Measurements from ENCODE around the gene PIAS4.

Gene PIAS4

GRCh38 chr19:4023600-4024398, 16.3 kb downstream of the PIAS4 start:
- no peak for DNase-seq (ENCODE audit: low read depth)

- no peak for DNase-seq (ENCODE audit: low read depth)
These were observed 17.8 kb downstream of the PIAS4 start for GRCh38 chr19:4025317-4025716.

DNA sequence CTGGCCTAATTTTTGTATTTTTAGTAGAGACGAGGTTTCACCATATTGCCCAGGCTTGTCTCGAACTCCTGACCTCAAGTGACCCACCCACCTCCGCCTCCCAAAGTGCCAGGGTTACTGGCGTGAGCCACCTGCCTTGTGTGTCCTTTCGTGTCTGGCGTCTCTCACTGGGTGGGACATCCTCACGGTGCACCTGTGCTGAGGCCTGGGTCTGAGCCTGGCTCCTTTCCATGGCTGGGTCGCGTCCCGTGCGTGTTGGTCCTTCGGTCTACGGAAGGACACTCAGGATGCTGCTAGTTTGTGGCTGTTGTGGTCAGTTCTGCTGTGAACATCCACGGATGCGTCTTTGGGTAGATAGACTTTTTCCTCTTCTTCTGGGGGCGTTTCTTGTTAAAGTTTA, 19.6 kb downstream of the PIAS4 start:
- no peak for DNase-seq (ENCODE audit: low read depth)

- DNase-seq (ENCODE audit: low read depth) = no peak
These were observed 21.1 kb downstream of the PIAS4 start for GRCh38 chr19:4028334-4029246.

DNA sequence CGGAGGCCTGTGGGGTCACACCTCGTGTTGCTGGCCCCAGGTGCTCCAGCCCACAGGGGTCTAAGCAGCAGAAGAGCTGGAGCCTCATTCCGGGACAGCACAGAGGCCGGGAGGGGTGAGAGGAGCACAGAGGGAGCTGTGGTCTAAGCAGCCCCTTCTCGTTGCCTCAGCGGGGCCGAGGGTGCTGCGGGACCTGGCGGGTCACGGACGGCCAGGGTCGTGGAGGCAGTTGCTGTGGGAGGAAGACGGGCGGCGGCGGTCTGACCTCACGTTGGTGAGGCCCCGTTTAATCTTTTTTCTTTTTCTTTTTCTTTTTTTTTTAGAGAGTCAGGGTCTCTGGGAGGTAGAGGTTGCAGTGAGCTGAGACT, 21.7 kb downstream of the PIAS4 start:
- DNase-seq (ENCODE audit: low read depth) = no peak

- no peak for DNase-seq (ENCODE audit: low read depth)
These were observed 23.0 kb downstream of the PIAS4 start for GRCh38 chr19:4030552-4030951.

- DNase-seq (ENCODE audit: low read depth) = no peak
These were observed 23.4 kb downstream of the PIAS4 start for GRCh38 chr19:4030981-4031380.

GRCh38 chr19:4031420-4031819, 23.9 kb downstream of the PIAS4 start:
- DNase-seq (ENCODE audit: low read depth) = no peak

- no peak for DNase-seq (ENCODE audit: low read depth)
These were observed 24.9 kb downstream of the PIAS4 start for GRCh38 chr19:4032436-4032835.

DNA sequence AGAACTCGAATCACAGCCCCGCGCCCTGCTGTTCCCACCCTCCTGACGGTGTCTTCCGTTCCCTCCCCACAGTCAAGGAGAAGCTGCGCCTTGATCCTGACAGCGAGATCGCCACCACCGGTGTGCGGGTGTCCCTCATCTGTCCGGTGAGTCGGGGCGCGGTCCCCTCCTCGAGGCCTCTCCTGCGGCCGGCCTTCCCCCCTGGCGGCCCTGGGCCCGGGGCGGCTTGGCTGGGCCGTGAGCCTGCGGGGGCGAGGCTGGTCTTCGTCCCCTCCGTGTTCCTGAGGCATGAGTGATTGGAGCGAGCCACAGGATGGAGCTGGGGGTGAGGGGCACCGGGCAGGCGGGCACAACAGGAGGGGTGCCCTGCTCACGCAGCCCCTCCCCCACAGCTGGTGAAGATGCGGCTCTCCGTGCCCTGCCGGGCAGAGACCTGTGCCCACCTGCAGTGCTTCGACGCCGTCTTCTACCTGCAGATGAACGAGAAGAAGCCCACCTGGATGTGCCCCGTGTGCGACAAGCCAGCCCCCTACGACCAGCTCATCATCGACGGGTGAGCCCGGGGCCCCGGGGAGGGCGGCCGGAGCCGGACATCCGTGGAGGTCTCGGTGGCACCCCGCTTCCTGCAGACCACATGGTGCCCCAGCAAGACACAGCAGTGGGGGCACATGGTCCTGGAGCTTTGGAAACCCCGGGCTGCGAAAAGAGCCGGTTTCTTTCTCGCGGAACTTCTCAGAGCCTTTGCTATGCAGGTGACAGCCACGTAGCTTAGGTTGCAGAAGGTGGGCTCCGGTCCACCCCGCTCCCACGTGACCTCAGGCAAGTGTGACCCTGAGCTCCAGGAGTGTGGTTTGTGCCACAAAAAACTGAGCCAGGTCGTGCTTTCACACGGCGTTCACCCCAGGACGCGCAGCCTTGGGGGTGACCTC, 25.8 kb downstream of the PIAS4 start:
- no peak for DNase-seq (ENCODE audit: low read depth)

DNA sequence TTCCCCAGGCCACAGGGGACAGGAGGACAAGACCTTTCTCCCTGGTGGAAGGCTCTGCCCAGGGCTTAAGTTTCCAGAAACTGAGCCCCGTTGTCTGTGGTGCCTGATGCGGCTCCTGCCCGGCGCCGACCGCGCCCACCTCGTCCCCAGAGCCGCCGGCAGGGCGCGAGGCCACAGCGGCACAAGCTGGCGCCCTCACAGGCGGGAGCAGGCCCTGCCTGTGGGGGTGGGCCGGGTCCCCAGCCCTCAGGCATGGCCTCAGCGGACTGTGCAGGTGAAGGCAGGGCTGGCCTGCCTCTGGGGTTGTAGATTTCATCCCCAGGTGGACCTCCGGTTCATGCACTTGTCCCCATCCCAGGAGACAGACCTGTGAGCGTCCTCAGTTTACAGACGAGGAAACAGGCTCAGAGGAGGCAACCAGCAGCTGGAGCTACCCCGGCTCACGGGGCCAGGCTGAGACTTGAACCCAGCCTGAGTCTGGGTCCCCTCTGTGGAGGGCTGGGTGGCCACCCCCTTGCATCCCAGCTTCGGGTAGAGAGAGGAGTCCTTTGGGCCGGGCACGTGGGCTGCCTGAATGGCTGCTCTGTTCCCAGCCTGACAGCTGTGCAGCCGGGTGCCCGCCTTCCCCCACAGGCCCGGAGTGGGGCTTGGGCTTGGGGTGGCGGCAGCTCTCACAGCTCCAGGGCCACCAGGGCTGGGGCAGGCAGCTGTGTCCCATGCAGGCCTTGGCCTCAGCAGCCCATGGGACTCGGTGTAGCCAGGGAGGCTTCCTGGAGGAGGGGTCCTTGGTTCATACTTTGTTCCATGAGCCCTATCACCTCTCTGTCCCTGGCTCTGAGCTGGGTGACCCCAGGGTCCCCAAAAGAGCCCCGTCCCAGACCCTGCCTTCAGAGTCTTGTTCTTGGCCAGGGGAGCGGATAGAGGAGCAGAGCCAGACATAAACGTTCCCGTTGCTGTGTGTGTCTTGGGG, 26.8 kb downstream of the PIAS4 start:
- no peak for DNase-seq (ENCODE audit: low read depth)

DNA sequence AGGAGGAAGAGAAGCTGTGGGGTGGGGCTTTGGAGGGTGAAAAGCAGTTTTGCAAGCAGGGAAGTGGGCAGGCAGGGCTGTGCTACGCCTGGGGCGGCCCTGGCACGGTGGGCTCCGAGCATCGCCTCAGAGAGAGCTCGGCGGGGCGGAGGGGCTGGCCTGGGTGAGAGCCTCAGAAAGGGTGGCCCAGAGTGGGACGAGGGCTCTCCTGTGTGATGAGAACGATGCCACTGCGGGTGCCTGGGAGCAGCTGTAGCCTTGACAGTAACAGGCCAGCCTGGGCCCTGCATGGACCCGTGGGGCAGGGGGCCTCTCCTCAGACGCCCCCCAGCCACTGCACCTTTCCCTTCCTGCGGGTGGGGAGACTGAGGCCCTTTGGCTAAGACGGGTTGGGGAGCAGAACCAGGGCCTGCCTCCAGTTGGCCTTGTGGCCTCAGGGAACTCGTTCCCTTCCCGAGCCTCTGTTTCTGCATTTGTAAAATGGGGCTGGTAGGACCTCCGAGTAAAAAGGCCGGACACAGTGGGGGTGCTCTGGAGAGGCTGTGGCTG, 27.6 kb downstream of the PIAS4 start:
- DNase-seq (ENCODE audit: low read depth) = no peak

DNA sequence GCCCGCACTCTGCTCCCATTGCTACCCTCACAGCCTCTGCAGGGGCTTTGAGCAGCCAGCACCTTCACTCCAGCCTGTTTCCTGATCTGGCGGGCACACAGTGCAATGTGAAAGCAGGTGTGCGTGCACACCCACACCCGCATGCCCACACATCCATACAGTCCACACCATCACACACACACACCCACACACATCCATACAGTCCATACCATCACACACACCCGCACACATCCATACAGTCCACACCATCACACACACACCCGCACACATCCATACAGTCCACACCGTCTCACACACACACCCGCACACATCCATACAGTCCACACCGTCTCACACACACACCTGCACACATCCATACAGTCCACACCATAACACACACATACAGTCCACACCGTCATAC, 28.0 kb downstream of the PIAS4 start:
- DNase-seq (ENCODE audit: low read depth) = no peak

DNA sequence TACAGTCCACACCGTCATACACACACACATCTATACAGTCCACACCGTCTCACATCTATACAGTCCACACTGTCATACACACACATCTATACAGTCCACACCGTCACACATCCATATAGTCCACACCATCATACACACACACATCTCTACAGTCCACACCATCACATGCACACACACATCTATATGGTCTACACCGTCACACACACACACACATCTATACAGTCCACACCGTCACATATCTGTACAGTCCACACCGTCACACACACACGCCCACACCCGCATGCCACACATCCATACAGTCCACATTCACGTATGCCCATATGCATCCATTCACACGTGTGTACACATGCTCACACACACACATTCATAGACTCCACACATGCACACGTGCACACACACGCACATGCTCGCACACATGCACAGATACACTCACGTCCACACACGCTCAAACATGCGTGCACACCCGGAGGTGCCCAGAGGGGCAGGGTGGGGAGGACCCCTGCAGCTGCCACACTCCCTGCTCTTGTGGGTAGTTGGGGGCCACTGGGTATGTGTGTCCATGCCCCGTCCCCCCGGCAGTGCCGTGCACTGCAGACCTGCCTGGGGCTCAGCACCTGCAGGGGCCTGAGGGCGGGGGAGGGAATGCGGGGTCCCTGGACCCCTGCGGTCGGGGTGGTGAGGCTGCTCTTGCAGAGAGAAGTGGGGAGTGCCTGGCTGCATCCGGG, 29.2 kb downstream of the PIAS4 start:
- DNase-seq (ENCODE audit: low read depth) = no peak

DNA sequence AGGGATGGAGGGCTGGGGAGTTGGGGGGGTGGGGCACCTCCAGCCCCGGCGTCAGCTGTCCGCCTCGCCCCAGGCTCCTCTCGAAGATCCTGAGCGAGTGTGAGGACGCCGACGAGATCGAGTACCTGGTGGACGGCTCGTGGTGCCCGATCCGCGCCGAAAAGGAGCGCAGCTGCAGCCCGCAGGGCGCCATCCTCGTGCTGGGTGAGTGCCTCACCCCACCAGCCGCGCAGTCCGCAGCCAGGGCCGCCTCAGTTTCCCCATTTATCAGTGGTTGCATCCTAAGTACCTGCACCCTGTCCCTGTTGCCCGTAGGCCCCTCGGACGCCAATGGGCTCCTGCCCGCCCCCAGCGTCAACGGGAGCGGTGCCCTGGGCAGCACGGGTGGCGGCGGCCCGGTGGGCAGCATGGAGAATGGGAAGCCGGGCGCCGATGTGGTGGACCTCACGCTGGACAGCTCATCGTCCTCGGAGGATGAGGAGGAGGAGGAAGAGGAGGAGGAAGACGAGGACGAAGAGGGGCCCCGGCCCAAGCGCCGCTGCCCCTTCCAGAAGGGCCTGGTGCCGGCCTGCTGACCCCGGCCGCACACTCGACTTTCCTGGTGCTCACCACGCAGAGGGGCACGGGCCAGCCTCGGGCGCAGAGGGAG, 29.9 kb downstream of the PIAS4 start:
- DNase-seq (ENCODE audit: low read depth) = no peak

GRCh38 chr19:4038057-4038456, 30.5 kb downstream of the PIAS4 start:
- DNase-seq (ENCODE audit: low read depth) = no peak

DNA sequence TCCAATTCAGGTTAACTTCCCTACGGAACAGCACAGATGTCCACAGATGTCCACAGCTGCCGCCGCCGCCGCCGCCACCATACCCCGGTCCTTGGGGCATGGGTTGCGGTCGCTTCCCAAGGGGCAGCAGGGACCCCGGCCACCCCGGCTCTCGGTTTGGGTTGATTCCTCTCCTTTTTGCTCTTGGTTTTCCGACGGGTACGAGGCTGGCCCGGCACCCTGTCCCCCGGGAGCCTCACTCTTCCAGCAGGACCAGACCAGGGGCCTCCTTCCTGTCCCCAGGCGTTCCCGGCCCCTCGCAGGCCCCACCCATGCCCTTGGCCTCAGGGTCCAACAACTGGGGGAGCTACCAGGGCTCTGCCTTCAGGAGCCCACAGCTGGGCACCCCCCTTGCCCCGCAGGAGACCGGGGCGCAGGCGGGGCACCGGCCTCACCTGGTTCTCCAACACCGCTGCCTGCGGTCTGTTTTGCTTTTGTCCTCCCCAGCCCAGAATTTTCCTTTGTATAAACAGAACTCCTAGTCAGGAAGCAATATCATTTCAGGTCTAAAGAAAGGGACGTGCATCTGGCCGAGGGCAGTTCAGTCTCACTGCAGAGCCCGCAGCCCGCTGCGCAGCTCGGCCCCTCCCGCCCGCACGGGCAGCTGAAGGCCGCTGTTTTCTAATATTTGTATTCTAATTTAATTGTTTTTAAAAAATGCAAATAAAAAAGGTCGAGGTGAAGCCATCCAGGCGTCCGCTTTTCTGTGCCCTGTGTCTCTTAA, 31.3 kb downstream of the PIAS4 start:
- no peak for DNase-seq (ENCODE audit: low read depth)

DNA sequence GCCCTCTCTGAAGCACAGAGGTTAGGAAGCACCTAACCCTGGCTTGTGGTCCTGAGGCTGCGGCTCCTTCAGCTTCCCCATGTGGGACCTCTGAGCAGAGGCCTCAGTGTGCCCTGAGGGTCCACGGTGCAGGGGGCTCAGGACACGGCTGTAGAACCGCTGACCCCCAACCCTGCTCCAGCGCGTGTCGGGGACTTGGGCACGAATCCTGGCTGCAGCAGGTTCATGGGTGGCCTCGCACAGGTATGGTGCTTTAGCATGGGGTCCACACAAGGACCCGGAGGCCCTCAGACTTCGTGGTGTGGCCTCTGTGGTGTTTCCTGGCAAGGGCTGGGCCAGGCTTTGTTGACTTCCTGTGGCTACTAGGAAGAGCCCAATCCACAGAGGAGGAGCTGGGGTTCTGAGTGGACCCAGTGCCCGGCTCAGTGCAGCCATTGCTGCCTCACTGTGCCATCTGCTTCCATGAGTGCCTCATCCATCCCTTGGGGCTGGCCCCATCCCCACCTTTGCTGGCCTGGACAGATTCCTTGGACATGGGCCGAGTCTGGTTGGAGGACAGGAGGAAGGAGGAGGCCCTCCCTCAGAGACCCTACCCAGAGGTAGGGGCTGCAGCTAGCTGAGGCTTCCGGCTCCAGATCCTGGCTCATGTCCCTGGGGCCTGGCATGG, 34.7 kb downstream of the PIAS4 start:
- DNase-seq (ENCODE audit: low read depth) = no peak
